Thymus (tissue), 11 donors: Measurements from ENCODE around the gene CCDC77. TPM values are rescaled to one million over a fixed set of nuclear protein-coding genes. Genes with fewer than 3 reads are reported as not detected.
A peak's percentile ranks its signal among the peaks of the same experiment; 100 is the strongest.
"Not testable (repeated sequence)": the region's sequence is repeated elsewhere in the genome, so short reads cannot be mapped to it uniquely, and the experiment has no call there.

Source experiments
- DNase-seq, 9 donors: peaks; one replicate each; pipeline ENCODE4 v3.0.0-alpha.2; 2013; ENCODE audit warnings: low spot score in 9 of 9, low read depth in 6 of 9, missing footprints in 1 of 9
- H3K27ac ChIP-seq, 2 donors: one replicate each; pipeline ENCODE4 v1.5.1; 2013; ENCODE audit warnings: control low read depth in 1 of 2, low read depth in 1 of 2, low read length in 1 of 2, mild to moderate bottlenecking in 1 of 2, moderate library complexity in 1 of 2
- H3K27me3 ChIP-seq, 2 donors: one replicate each; pipeline ENCODE4 v1.5.1; 2013; ENCODE audit warnings: low read length in 1 of 2; ENCODE audit not compliant: control insufficient read depth in 2 of 2, insufficient read depth in 1 of 2
- H3K36me3 ChIP-seq, 2 donors: one replicate each; pipeline ENCODE4 v1.5.1; 2013; ENCODE audit warnings: low read length in 1 of 2, mild to moderate bottlenecking in 1 of 2, moderate library complexity in 1 of 2; ENCODE audit not compliant: control insufficient read depth in 2 of 2, insufficient read depth in 2 of 2
- H3K4me1 ChIP-seq, 2 donors: one replicate each; pipeline ENCODE4 v1.5.1; 2013; ENCODE audit warnings: low read length in 2 of 2; ENCODE audit not compliant: control insufficient read depth in 2 of 2, insufficient read depth in 2 of 2
- H3K4me3 ChIP-seq, 2 donors: one replicate each; pipeline ENCODE4 v1.5.1; 2013; ENCODE audit warnings: low read length in 2 of 2, control low read depth in 1 of 2, mild to moderate bottlenecking in 1 of 2
- H3K9me3 ChIP-seq, 2 donors: one replicate each; pipeline ENCODE4 v1.5.1; 2013; ENCODE audit warnings: low read length in 1 of 2, mild to moderate bottlenecking in 1 of 2; ENCODE audit not compliant: control insufficient read depth in 2 of 2, insufficient read depth in 1 of 2
- WGBS: extraction: QIAGEN DNeasy Blood & Tissue Kit; methylation state at CpG from one replicate; pipeline ENCODE4 v1.1.7; 2013; 5-methylcytosine and 5-hydroxymethylcytosine counted together
- polyA plus RNA-seq: library from polyadenylated mRNA; stranded (reverse); fragments of 200-250 nt; gene quantifications from one replicate; pipeline ENCODE4 v1.2.3, GENCODE V29; 2013
- total RNA-seq: library from RNA; stranded (reverse); fragments of 120-200 nt; gene quantifications from one replicate; pipeline ENCODE4 v1.2.4, GENCODE V29; 2013
- donor health status: healthy.

CCDC77 gene
- total and polyA plus RNA-seq, 2 donors: 12.2 to 17.9 TPM

DNA sequence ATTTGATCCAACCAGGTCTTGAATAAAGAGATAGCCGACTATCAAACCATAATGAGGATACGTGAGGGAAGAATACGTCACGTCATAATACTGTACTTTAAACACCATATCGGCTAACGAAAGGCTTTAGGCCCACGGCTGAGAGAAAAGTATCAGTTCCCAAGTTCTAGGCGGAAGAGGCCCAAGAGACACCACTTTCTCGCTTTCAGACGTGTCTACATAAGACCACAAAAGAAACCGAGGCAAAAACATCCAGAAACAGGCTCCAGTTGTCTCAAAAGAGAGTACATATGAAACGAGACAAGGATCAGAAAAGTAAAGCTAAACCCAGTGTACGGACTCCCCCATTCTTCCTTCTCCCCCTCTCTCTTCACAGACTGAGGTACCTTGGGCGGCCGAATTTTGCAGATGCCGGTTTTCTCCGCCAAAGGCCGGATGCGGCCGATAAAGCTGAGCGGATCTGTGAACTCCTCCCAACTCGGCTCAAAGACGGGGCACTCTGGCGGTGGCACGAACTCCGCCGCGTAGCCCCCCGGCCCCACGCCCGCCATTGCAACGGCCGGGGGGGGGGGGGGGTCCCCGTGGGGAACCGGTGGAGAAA lies 12.8 kb upstream of the CCDC77 start:
- Histone ChIP-seq H3K27me3 (no peaks in the 10 kb centered on the region), H3K4me1 (peaks cover 4 to 12% of the 10 kb centered on the region in 2 donors), H3K4me3 (peak overlapping the region; percentile 64 to 71), H3K36me3 (peaks cover 8 to 13% of the 10 kb centered on the region in 2 donors), H3K27ac (peak overlapping the region; percentile 98 to 99), H3K9me3 (no peaks in the 10 kb centered on the region)
- DNase-seq: peak in 7 of 9 donors; percentile 40 to 65 (median 51)
- WGBS: under 1% methylated on average over 35 of the region's 35 CpGs

DNA sequence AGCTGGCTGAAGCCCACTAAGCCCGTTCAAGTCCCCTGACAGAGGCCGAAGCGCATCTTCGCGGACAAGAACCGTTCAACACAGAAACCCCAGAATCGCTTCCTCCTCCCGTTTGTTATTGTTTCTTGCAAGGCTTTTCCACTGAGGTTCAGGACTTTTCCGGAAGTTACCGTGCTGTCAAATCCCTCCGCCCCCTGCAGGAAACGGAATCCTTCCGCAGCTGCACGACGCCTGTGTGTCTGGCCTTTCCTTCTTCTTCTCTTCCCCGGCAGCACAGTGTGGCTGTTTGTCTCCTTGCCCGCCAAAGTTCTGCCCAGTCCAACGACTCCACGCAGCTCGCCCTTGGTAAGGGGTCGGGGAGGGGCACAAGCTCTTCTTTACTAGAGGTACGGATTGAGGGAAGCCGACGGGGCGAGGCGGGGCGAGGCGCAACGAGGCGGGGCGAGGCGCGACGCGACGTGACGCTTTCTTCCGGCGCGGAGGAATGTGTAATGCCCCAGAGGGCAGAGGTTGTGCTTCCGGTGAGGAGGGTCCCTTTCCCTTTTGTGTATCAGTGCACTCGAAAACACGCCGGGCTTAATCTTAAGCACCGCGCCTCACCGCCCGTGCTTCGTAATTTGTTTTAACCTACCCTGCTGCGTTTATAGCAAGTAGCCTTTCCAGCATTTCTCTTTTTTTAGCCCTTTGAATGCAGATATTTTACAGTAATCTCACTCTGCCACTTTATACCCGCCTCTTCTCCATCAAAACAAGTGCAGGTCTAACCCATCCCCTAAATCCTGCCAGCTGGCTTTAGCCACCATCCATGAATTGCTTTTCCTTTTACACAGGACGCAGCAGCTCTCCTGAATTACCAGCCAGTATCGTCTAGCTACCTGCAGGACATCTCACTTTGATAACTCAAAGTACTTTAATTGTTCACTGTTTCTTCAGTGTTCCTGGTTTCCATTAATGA lies 12.0 kb upstream of the CCDC77 start, which contains the start of gene KDM5A:
KDM5A (minus strand) TSS at position 179 of the 955 bp plus-strand sequence. CDS start 229 bp downstream, outside the sequence.
- H3K4me3 ChIP-seq: peak within 1 kb of the TSS; percentile 64 to 71
- H3K4me1 ChIP-seq: peaks cover 4 to 12% of the 10 kb centered on the region in 2 donors
- DNase-seq: peak; percentile 87 to 98 (median 93)
- H3K9me3 ChIP-seq: no peaks in the 10 kb centered on the region
- peak within 1 kb of the TSS; percentile 98 to 99 for H3K27ac ChIP-seq
- H3K27me3 ChIP-seq: no peaks in the 10 kb centered on the region
- peaks cover 0 to 5% of the 10 kb centered on the region in 2 donors for H3K36me3 ChIP-seq
- WGBS: 1% methylated on average over 53 of the region's 53 CpGs

DNA sequence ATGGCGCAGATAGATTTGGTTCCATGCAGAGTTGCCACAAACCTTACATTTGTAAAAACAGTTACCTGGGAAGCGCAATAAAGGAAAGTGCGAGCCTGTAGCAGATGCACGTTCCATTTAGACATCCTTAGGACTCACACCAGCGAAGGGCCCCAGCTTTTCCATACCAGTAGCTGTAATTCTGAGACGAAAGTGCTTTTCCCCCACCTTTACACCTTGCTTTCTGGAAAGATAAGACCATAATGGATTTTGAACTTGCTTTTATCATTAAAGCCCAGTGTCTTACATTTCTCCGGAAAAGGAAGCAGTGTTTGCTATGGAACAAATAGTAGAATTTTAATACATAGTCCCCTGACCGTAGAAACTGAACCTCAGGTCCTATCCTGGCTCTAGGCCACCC lies 616 bp upstream of the CCDC77 start:
- DNase-seq: no peak
- H3K4me1 ChIP-seq: peaks cover 0 to 10% of the 10 kb centered on the region in 2 donors
- peak overlapping the region; percentile 62 to 85 for H3K4me3 ChIP-seq
- no peaks in the 10 kb centered on the region for H3K9me3 ChIP-seq
- H3K27ac ChIP-seq: no peak overlapping the region
- 76% methylated on average over 8 of the region's 8 CpGs for WGBS
- H3K27me3 ChIP-seq: no peaks in the 10 kb centered on the region
- H3K36me3 ChIP-seq: no peaks in the 10 kb centered on the region

DNA sequence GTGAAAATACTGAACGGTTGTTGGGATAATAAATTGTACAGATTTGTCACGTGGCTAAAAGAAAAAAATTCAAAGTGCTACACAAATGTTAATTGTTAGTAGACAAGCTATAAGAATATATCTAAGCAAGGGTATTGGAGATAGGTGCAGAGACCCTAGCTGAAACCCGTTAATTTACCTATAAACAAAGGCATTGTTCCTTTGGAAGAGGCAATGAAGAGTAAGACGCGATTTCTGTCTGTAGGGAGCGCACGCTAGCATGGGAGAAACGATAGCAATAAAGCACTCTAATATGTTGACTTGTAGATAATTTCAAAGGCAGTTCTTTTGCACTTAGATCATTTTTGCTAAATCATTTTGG lies 565 bp downstream of the CCDC77 start:
- no peaks in the 10 kb centered on the region for H3K9me3 ChIP-seq
- under 1% methylated on average over 8 of the region's 8 CpGs for WGBS
- peak overlapping the region in 1 of 2 donors; percentile 69 for H3K27ac ChIP-seq
- DNase-seq: peak in 5 of 9 donors; percentile 10 to 59 (median 21)
- H3K27me3 ChIP-seq: no peaks in the 10 kb centered on the region
- peaks cover 0 to 10% of the 10 kb centered on the region in 2 donors for H3K4me1 ChIP-seq
- peaks cover 0 to 2% of the 10 kb centered on the region in 2 donors for H3K36me3 ChIP-seq
- H3K4me3 ChIP-seq: peak overlapping the region; percentile 62 to 85

DNA sequence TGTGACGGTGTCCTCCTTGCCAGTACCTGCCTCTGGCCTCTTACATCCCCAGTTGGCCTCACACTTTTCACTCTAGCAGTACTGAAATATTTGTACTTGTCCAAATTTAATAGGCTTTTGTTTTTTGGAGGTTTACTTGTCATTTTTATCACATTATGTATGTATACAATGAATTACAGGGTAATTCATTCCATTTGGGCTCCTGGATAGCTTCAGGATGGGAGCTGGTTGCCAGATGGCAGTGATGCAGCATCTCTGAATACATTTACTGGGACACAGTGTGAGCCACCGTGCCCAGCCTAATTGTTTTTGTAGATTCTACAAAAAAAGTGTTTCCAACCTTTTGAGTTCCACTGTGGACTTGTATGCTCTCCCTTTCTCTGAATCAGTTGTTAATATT lies 13.4 kb downstream of the CCDC77 start:
- Histone ChIP-seq H3K9me3 (no peaks in the 10 kb centered on the region), H3K27me3 (no peaks in the 10 kb centered on the region), H3K27ac (no peak overlapping the region), H3K4me1 (no peaks in the 10 kb centered on the region), H3K4me3 (no peak overlapping the region), H3K36me3 (peaks cover 41 to 55% of the 10 kb centered on the region in 2 donors)
- over 99% methylated on average over 2 of the region's 2 CpGs for WGBS
- DNase-seq: no peak

DNA sequence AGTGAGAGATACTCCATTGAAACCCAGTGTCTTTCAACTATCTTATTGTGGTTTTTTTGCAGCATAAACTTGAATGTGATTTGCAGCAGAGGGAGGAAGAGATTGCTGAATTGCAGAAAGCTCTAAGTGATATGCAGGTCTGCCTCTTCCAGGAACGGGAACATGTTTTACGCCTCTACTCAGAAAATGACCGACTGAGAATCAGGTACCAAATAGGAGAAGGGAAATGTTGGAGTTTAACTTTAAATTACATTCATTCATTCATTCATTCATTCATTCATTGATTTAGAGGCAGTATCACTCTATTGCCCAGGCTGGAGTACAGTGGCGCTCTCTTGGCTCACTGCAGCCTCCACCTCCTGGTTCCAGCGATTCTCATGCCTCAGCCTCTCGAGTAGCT lies 17.0 kb downstream of the CCDC77 start:
- no peak overlapping the region for H3K27ac ChIP-seq
- H3K36me3 ChIP-seq: peaks cover 33 to 43% of the 10 kb centered on the region in 2 donors
- H3K9me3 ChIP-seq: no peaks in the 10 kb centered on the region
- H3K27me3 ChIP-seq: no peaks in the 10 kb centered on the region
- WGBS: 96% methylated on average over 6 of the region's 6 CpGs
- DNase-seq: no peak
- no peaks in the 10 kb centered on the region for H3K4me1 ChIP-seq
- H3K4me3 ChIP-seq: no peak overlapping the region

DNA sequence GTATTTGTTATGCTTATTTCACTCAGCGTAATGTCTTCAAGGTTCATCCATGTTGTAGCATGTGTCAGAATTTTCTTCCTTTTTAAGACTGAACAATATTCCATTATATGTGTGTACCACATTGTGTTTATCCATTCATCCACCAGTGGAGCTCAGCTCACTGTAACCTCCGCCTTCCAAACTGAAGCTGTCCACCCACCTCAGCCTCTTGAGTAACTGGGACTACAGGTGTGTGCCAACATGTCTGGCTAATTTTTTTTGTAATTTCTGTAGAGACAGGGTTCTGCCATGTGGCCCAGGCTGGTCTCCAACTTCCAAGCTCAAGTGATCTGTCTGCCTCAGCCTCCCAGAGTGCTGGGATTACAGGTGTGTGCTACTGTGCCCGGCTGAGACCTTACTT lies 21.1 kb downstream of the CCDC77 start:
- H3K4me1 ChIP-seq: no peaks in the 10 kb centered on the region
- DNase-seq: no peak
- over 99% methylated on average over 3 of the region's 3 CpGs for WGBS
- no peak overlapping the region for H3K27ac ChIP-seq
- H3K9me3 ChIP-seq: peaks cover 0 to 4% of the 10 kb centered on the region in 2 donors
- peaks cover 27 to 29% of the 10 kb centered on the region in 2 donors for H3K36me3 ChIP-seq
- no peak overlapping the region for H3K4me3 ChIP-seq
- no peaks in the 10 kb centered on the region for H3K27me3 ChIP-seq

DNA sequence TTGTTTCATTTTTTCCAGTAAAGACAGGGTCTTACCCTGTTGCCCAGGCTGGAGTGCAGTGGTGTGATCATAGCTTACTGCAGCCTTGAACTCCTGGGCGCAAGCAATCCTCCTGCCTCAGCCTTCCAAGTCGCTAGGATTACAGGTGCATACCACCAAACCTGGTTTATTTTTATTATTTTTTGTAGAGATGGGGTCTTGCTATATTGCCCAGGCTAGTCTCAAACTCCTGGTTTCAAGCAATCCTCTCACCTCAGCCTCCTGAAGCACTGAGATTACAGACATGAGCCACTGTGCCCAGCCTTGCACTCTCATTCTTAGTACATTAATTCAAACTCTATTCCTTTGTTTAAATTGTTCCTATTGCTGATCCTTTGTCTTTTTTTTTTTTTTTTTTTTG lies 34.3 kb downstream of the CCDC77 start:
- not testable (repeated sequence) for DNase-seq, H3K4me3 ChIP-seq, H3K4me1 ChIP-seq, H3K27me3 ChIP-seq, H3K27ac ChIP-seq, H3K9me3 ChIP-seq
- 98% methylated on average over 2 of the region's 2 CpGs for WGBS
- peaks cover 33 to 41% of the 10 kb centered on the region in 2 donors for H3K36me3 ChIP-seq
